ENCODE results near the gene HSPA13. TPM values are rescaled to one million over a fixed set of nuclear protein-coding genes. Genes with fewer than 3 reads are reported as not detected.

Gene HSPA13
- total RNA-seq, 3 donors from 2014 or later (not counting 1 experiment from before 2014, with no cell fraction given): 17.0 to 23.8 (median 22.7) TPM

DNA sequence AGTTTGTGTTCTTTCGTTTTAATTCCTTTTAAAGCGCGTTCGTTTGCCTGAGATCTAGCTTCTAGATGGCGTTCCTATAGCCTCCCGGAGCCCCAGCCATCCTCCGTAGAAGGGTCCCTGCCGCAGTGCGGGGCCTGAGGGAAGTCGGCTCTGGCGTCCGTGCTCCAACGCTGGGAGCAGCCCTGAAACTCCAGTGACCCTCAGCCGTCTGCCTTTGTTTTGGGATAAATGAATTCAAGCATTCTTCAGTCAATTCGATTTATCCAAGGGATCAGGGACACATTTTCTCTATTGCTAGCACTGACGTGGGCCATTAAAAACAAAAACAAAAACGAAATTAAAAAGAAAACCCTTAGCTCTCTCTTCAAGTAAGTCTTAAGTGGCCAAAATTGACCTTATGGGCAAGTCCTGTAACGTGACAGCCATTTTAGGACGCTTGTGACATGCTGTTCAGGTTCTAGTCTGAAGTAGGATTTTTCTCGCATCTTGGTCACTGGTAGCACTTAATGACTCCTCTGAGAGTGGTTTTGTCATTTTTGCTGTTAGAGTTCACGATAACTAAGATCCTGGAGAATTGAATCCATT lies 742 bp upstream of the HSPA13 start:
- H3K4me3 Mint-ChIP-seq: peak overlapping the region; percentile 100
- ATAC-seq: peak in 2 of 3 donors; percentile 1 to 6
- Histone ChIP-seq H3K27me3 (ENCODE audit: control insufficient read depth, insufficient read depth, low read length) (no peaks in the 10 kb centered on the region), H3K27ac (ENCODE audit: low read length) (peak overlapping the region; percentile 91), H3K9me3 (ENCODE audit: control insufficient read depth, insufficient read depth, low read length) (no peaks in the 10 kb centered on the region), H3K4me1 (ENCODE audit: control insufficient read depth, insufficient read depth, low read length) (no peaks in the 10 kb centered on the region), H3K4me3 (ENCODE audit: low read length) (peak overlapping the region; percentile 66), H3K36me3 (ENCODE audit: control insufficient read depth, insufficient read depth, low read length) (no peaks in the 10 kb centered on the region)
- H3K27ac Mint-ChIP-seq: peak overlapping the region; percentile 100
- DNase-seq: no peak
- peaks cover 23 to 26% of the 10 kb centered on the region in 2 donors for H3K4me1 Mint-ChIP-seq
- no peaks in the 10 kb centered on the region for H3K36me3 Mint-ChIP-seq
- H3K9me3 Mint-ChIP-seq: no peaks in the 10 kb centered on the region
- peaks cover 0 to 5% of the 10 kb centered on the region in 2 donors for H3K27me3 Mint-ChIP-seq (ENCODE audit: low read depth in 2 of 2)
- WGBS (ENCODE audit: insufficient coverage): 6% methylated on average over 21 of the region's 21 CpGs
- intact Hi-C loops (cut with micrococcal nuclease): loop anchor here (1.0 to 5.0 kb wide), 4 partner anchors 151 to 1349 kb away; partner anchors contain the start of gene SAMSN1
- TF ChIP-seq, protein P1, sequence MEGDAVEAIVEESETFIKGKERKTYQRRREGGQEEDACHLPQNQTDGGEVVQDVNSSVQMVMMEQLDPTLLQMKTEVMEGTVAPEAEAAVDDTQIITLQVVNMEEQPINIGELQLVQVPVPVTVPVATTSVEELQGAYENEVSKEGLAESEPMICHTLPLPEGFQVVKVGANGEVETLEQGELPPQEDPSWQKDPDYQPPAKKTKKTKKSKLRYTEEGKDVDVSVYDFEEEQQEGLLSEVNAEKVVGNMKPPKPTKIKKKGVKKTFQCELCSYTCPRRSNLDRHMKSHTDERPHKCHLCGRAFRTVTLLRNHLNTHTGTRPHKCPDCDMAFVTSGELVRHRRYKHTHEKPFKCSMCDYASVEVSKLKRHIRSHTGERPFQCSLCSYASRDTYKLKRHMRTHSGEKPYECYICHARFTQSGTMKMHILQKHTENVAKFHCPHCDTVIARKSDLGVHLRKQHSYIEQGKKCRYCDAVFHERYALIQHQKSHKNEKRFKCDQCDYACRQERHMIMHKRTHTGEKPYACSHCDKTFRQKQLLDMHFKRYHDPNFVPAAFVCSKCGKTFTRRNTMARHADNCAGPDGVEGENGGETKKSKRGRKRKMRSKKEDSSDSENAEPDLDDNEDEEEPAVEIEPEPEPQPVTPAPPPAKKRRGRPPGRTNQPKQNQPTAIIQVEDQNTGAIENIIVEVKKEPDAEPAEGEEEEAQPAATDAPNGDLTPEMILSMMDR (IDR thresholded peaks at IDR 0.05): no peak

DNA sequence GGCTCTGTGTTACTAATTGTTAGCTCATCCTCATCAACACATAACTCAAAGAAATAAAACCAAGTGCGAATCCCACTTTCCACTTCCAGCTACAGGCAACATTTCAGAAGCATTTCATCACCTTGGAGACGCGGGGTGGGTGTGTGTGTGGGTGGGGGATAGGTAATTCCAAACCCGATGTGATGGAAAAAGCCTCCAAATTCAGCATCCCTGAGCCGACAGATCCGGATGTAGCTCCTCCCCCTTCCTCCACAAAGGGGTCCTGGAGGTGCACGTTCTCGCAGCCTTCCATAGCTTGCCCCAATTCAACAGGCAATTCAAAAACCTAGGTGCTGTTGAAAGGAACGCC lies 486 bp downstream of the HSPA13 start:
- H3K36me3 Mint-ChIP-seq: no peaks in the 10 kb centered on the region
- intact Hi-C loops (cut with micrococcal nuclease): loop anchor here (2.0 to 5.0 kb wide), 3 partner anchors 152 to 1350 kb away; partner anchors contain the start of gene SAMSN1
- ATAC-seq: no peak
- TF ChIP-seq, protein P1 (IDR thresholded peaks at IDR 0.05): no peak
- Histone ChIP-seq H3K27me3 (ENCODE audit: control insufficient read depth, insufficient read depth, low read length) (no peaks in the 10 kb centered on the region), H3K4me3 (ENCODE audit: low read length) (peak overlapping the region; percentile 66), H3K9me3 (ENCODE audit: control insufficient read depth, insufficient read depth, low read length) (no peaks in the 10 kb centered on the region), H3K4me1 (ENCODE audit: control insufficient read depth, insufficient read depth, low read length) (no peaks in the 10 kb centered on the region), H3K36me3 (ENCODE audit: control insufficient read depth, insufficient read depth, low read length) (peaks cover 5% of the 10 kb centered on the region), H3K27ac (ENCODE audit: low read length) (peak overlapping the region; percentile 91)
- peak overlapping the region; percentile 100 for H3K27ac Mint-ChIP-seq
- H3K27me3 Mint-ChIP-seq (ENCODE audit: low read depth in 2 of 2): no peaks in the 10 kb centered on the region
- WGBS (ENCODE audit: insufficient coverage): 2% methylated on average over 5 of the region's 9 CpGs
- H3K9me3 Mint-ChIP-seq: no peaks in the 10 kb centered on the region
- peak overlapping the region; percentile 100 for H3K4me3 Mint-ChIP-seq
- no peak for DNase-seq
- peaks cover 26 to 28% of the 10 kb centered on the region in 2 donors for H3K4me1 Mint-ChIP-seq

DNA sequence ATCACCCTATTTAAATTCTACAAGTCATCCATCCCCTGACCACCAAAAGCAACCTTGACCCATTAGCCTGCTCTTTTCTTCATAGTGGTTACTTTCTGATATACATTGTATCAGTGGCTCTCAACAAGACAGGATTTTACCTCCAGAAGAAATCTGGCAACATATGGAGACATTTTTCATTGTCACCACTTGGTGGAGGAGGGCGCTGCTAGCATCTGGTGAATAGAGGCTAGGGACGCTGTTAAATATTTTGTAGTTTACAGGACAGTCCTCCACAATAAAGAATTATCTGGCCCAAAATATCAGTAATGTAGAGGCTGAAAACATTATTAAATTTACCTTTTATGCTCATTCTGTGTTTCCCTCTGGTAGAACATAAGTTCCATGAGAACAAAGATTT lies 6.1 kb downstream of the HSPA13 start:
- no peaks in the 10 kb centered on the region for H3K9me3 Mint-ChIP-seq
- no peak overlapping the region for H3K4me3 Mint-ChIP-seq
- H3K4me1 Mint-ChIP-seq: peaks cover 5 to 11% of the 10 kb centered on the region in 2 donors
- H3K27ac Mint-ChIP-seq: no peak overlapping the region
- intact Hi-C loops (cut with micrococcal nuclease): no loop called here
- ATAC-seq (no peak), DNase-seq (no peak)
- peaks cover 31% of the 10 kb centered on the region for H3K36me3 Mint-ChIP-seq
- Histone ChIP-seq H3K36me3 (ENCODE audit: control insufficient read depth, insufficient read depth, low read length) (peaks cover 52% of the 10 kb centered on the region), H3K4me1 (ENCODE audit: control insufficient read depth, insufficient read depth, low read length) (no peaks in the 10 kb centered on the region), H3K27me3 (ENCODE audit: control insufficient read depth, insufficient read depth, low read length) (no peaks in the 10 kb centered on the region), H3K9me3 (ENCODE audit: control insufficient read depth, insufficient read depth, low read length) (no peaks in the 10 kb centered on the region), H3K4me3 (ENCODE audit: low read length) (no peak overlapping the region), H3K27ac (ENCODE audit: low read length) (no peak overlapping the region)
- 100% methylated on average over 1 of the region's 2 CpGs for WGBS (ENCODE audit: insufficient coverage)
- no peaks in the 10 kb centered on the region for H3K27me3 Mint-ChIP-seq (ENCODE audit: low read depth in 2 of 2)
- TF ChIP-seq, protein P1 (IDR thresholded peaks at IDR 0.05): no peak

DNA sequence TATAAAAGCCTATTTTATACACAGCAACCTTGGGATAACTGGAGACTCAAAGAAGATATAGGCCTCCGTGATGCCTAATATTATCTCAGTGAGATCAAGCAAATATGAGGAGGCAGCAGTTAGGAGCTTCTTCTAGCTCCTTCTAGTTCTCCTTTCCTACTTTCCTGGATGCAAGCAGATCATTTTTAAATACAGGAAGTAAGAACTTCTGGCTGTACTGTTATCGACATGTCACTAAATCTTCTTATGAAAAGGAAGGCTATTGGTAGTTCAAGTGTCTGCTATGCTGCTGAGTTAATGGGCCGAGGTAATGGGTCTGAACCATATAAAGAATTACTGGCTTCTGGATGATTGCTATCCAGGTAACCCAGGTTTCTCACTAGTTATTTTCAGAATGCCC lies 15.9 kb downstream of the HSPA13 start:
- no peaks in the 10 kb centered on the region for H3K27me3 ChIP-seq (ENCODE audit: control insufficient read depth, insufficient read depth, low read length)
- no peaks in the 10 kb centered on the region for H3K4me1 ChIP-seq (ENCODE audit: control insufficient read depth, insufficient read depth, low read length)
- intact Hi-C loops (cut with micrococcal nuclease): no loop called here
- no peaks in the 10 kb centered on the region for H3K36me3 Mint-ChIP-seq
- H3K9me3 ChIP-seq (ENCODE audit: control insufficient read depth, insufficient read depth, low read length): no peaks in the 10 kb centered on the region
- H3K27me3 Mint-ChIP-seq (ENCODE audit: low read depth in 2 of 2): peaks cover 4 to 15% of the 10 kb centered on the region in 2 donors
- no peak for ATAC-seq
- H3K36me3 ChIP-seq (ENCODE audit: control insufficient read depth, insufficient read depth, low read length): no peaks in the 10 kb centered on the region
- H3K4me1 Mint-ChIP-seq: no peaks in the 10 kb centered on the region
- no peak overlapping the region for H3K4me3 ChIP-seq (ENCODE audit: low read length)
- TF ChIP-seq, protein P1 (IDR thresholded peaks at IDR 0.05): no peak
- 86% methylated on average over 2 of the region's 3 CpGs for WGBS (ENCODE audit: insufficient coverage)
- no peaks in the 10 kb centered on the region for H3K9me3 Mint-ChIP-seq
- no peak for DNase-seq
- H3K27ac ChIP-seq (ENCODE audit: low read length): no peak overlapping the region
- H3K4me3 Mint-ChIP-seq: no peak overlapping the region
- H3K27ac Mint-ChIP-seq: no peak overlapping the region

Data from natural killer cell (primary cell).